Measurements from ENCODE around the gene ATP6V1A. TPM values are rescaled to one million over a fixed set of nuclear protein-coding genes. Genes with fewer than 3 reads are reported as not detected.
"Not testable (repeated sequence)": the region's sequence is repeated elsewhere in the genome, so short reads cannot be mapped to it uniquely, and the experiment has no call there.

The ATP6V1A gene
- total RNA-seq, 1 experiment from 2014 or later = 73.4 TPM

DNA sequence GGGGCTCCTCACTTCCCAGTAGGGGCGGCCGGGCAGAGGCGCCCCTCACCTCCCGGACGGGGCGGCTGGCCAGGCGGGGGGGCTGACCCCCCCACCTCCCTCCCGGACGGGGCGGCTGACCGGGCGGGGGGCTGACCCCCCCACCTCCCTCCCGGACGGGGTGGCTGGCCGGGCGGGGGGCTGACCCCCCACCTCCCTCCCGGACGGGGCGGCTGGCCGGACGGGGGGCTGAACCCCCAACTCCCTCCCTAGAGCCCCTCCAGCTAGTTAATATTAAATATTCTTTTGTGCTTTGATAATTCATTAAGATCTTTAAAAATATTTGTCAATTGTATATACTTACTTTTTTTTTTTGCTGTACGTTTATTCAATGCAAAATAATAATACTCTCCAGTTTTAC, 103.0 kb downstream of the ATP6V1A start:
- H2BK12ac ChIP-seq (ENCODE audit: insufficient read length, low read depth, low read length); H2BK20ac ChIP-seq (ENCODE audit: low read depth, low read length, poor library complexity, severe bottlenecking); H3K4ac ChIP-seq (ENCODE audit: low read depth, low read length); H3K23me2 ChIP-seq (ENCODE audit: insufficient read length, low read depth, low read length, poor library complexity, severe bottlenecking); H3K4me1 Mint-ChIP-seq; H4K8ac ChIP-seq (replicated peaks; ENCODE audit: insufficient read length, low read depth, low read length); H3K18ac ChIP-seq (ENCODE audit: insufficient read length, low read depth, low read length); H3K27me3 ChIP-seq (ENCODE audit: insufficient read depth, low read length); H2AFZ ChIP-seq (ENCODE audit: low read length); H2BK120ac ChIP-seq (ENCODE audit: low read depth, low read length, poor library complexity, severe bottlenecking); H3K9me3 ChIP-seq (ENCODE audit: control insufficient read depth, low read depth, low read length); H2BK15ac ChIP-seq (ENCODE audit: low read depth, low read length); H3K4me3 Mint-ChIP-seq; H3K4me2 ChIP-seq (ENCODE audit: insufficient read depth, insufficient read length, low read length); H3K14ac ChIP-seq (ENCODE audit: insufficient read depth, low read length); H4K91ac ChIP-seq (ENCODE audit: insufficient read length, low read depth, low read length); H3K36me3 Mint-ChIP-seq (ENCODE audit: insufficient read depth in 1 of 3, low read depth in 3 of 3); H3K27ac ChIP-seq (ENCODE audit: insufficient read length, low read depth, low read length); DNase-seq; H4K5ac ChIP-seq (ENCODE audit: insufficient read length, low read depth, low read length); H3K27me3 Mint-ChIP-seq (ENCODE audit: low read depth); H3K9me3 Mint-ChIP-seq; H3K9ac ChIP-seq (ENCODE audit: extremely low read depth, insufficient read length, low read length); H3K4me1 ChIP-seq (ENCODE audit: insufficient read depth, low read length); H3K56ac ChIP-seq (ENCODE audit: insufficient read length, low read depth, low read length); H3K79me1 ChIP-seq (ENCODE audit: insufficient read depth, low read depth, low read length, poor library complexity, severe bottlenecking); H4K20me1 ChIP-seq (ENCODE audit: control insufficient read depth, insufficient read depth, insufficient read length); H3K23ac ChIP-seq (ENCODE audit: insufficient read length, low read depth, low read length); H2BK5ac ChIP-seq (ENCODE audit: insufficient read length, low read length); H2AK5ac ChIP-seq (ENCODE audit: insufficient read length, low read length); H3K79me2 ChIP-seq (ENCODE audit: insufficient read depth, low read length); H3T11ph ChIP-seq (ENCODE audit: low read length): not testable (repeated sequence)
- peak overlapping the region in 1 of 3 experiments; percentile 30; a peak in 2 of 7 replicates for H3K27ac Mint-ChIP-seq
- WGBS (ENCODE audit: extremely low coverage, insufficient read length, low lambda C conversion rate) = no CpG with 5 or more reads among the region's 22 CpGs

DNA sequence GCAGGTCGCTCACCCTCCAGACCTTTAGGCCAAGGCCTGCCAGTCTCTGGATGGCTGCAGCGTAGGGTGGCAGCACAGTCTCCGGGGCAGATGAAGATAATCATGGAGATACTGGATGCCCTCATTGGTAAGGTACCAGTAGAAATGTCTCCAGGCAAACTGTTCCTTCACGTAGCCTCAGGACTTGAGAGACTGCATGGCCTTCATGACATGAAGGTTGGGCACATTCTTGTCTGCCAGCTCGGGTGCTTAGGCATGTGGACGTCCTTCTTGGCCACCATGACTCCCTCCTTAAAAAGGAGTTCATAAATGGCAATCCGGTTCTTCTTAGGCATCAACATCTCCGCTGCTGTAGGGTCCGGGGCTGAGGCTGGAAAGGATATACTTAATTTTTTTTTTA, 103.6 kb downstream of the ATP6V1A start:
- H3K79me1 ChIP-seq (ENCODE audit: insufficient read depth, low read depth, low read length, poor library complexity, severe bottlenecking); H3K23me2 ChIP-seq (ENCODE audit: insufficient read length, low read depth, low read length, poor library complexity, severe bottlenecking); H3K79me2 ChIP-seq (ENCODE audit: insufficient read depth, low read length); H3K9me3 Mint-ChIP-seq; H4K8ac ChIP-seq (replicated peaks; ENCODE audit: insufficient read length, low read depth, low read length); H3K4me1 ChIP-seq (ENCODE audit: insufficient read depth, low read length); H3K23ac ChIP-seq (ENCODE audit: insufficient read length, low read depth, low read length); H4K91ac ChIP-seq (ENCODE audit: insufficient read length, low read depth, low read length); H3K9ac ChIP-seq (ENCODE audit: extremely low read depth, insufficient read length, low read length); H3T11ph ChIP-seq (ENCODE audit: low read length); H3K36me3 Mint-ChIP-seq (ENCODE audit: insufficient read depth in 1 of 3, low read depth in 3 of 3); H2BK20ac ChIP-seq (ENCODE audit: low read depth, low read length, poor library complexity, severe bottlenecking); H2AK5ac ChIP-seq (ENCODE audit: insufficient read length, low read length); H3K4ac ChIP-seq (ENCODE audit: low read depth, low read length); H2AFZ ChIP-seq (ENCODE audit: low read length); H3K27me3 ChIP-seq (ENCODE audit: insufficient read depth, low read length); H2BK120ac ChIP-seq (ENCODE audit: low read depth, low read length, poor library complexity, severe bottlenecking); H3K27ac ChIP-seq (ENCODE audit: insufficient read length, low read depth, low read length); H3K18ac ChIP-seq (ENCODE audit: insufficient read length, low read depth, low read length); H3K4me1 Mint-ChIP-seq; H3K4me2 ChIP-seq (ENCODE audit: insufficient read depth, insufficient read length, low read length); H2BK12ac ChIP-seq (ENCODE audit: insufficient read length, low read depth, low read length); H2BK5ac ChIP-seq (ENCODE audit: insufficient read length, low read length); H3K4me3 Mint-ChIP-seq; DNase-seq; H3K56ac ChIP-seq (ENCODE audit: insufficient read length, low read depth, low read length); H3K27me3 Mint-ChIP-seq (ENCODE audit: low read depth); H4K5ac ChIP-seq (ENCODE audit: insufficient read length, low read depth, low read length); H3K14ac ChIP-seq (ENCODE audit: insufficient read depth, low read length); H4K20me1 ChIP-seq (ENCODE audit: control insufficient read depth, insufficient read depth, insufficient read length); H3K9me3 ChIP-seq (ENCODE audit: control insufficient read depth, low read depth, low read length); H2BK15ac ChIP-seq (ENCODE audit: low read depth, low read length): not testable (repeated sequence)
- WGBS (ENCODE audit: extremely low coverage, insufficient read length, low lambda C conversion rate) = no CpG with 5 or more reads among the region's 9 CpGs
- peak overlapping the region in 2 of 3 experiments; percentile 30 to 71; a peak in 3 of 7 replicates for H3K27ac Mint-ChIP-seq
